GM21529 (cell line): ENCODE results near the gene VSNL1.

Experiments
- ATAC-seq: cut with Tn5 transposase; IDR thresholded peaks from one replicate; pipeline ENCODE4 v1.9.1; 2021; ENCODE audit not compliant: unreplicated experiment

VSNL1 gene

DNA sequence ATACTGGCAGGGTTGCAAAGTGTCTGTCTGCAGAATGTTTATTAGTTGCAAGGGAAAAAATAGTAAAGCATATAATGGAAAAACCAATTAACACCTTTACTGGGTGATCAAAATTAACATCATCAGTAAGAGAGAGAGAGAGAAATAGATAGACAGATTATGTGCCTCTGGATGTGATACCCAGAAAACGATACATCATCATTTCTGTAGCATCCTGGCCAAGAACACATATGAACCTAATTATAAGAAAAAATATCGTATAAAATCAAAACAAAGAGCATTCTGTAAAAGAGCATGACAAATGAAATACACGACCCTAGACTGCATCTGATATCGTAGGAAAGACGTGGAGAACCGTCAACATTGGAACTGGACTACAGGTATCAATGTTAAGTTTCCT lies 148.5 kb downstream of the VSNL1 start:
- ATAC-seq = no peak

DNA sequence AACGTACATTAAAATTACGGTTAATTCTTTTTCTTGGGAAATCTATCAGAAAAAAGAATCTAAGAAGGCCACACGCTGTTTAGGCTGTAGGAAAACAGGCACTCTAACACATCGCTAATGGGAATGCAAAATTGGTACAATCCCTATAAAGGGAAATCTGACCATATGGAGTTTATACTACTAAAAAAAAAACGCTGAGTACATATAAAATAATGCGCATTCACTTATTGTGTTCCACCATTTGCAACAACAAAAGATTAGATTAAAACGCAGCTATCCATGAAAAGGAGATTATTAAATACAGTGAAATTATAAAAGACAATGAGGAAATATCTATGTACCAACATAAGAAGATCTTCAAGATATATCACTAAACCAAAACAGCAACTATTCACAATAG lies 150.3 kb downstream of the VSNL1 start:
- ATAC-seq = no peak
